HG03432 (cell line): Measurements from ENCODE around the gene RAB11FIP3.
A peak's percentile ranks its signal among the peaks of the same experiment; 100 is the strongest.

ENCODE experiments used
- ATAC-seq: cut with Tn5 transposase; IDR thresholded peaks from one replicate; pipeline ENCODE4 v1.9.1; 2021; ENCODE audit warnings: mild to moderate bottlenecking, moderate library complexity; ENCODE audit not compliant: unreplicated experiment

RAB11FIP3 gene

DNA sequence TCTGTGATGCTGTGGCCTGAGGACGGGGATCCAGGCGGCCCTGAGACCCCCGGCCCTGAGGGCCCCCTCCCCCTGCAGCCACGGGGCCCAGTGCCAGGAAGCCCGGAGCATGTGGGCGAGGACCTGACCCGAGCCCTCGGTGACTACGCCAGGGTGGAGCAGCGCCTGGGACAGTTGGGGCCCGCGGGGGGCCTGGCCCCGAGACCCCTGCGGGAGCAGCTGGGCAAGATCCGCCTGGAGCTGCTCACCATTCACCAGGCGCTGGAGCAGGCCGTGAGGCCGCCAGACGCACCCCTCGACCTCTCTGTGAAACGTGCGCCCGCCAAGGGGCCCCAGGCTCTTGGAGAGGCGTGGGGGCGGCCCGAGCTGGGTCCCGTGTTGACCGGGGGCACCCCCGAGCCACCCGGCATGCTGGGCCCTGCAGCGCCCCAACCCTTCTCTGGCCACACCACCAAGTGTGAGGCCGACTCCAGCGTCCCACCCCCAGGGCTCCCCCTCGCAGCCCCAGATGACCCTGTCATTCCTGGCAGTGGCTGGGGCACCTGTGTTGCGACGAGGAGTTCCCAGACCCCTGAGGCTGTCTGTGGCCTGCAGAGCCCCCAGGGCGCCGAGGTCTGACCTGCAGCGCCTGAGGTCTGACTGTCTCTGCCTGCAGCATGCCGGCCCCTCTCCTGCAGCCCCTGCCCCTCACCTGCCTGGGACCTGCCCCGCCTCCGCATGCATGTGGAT is 139.4 kb downstream of the RAB11FIP3 start:
- no peak for ATAC-seq

- no peak for ATAC-seq
Observed at GRCh38 chr16:565419-566330, 140.2 kb downstream of the RAB11FIP3 start.

GRCh38 chr16:566475-567372 is 141.3 kb downstream of the RAB11FIP3 start, which contains the start of gene NHLRC4:
TSS of gene NHLRC4 (plus strand) at chr16:567005. CDS start at chr16:568048, 1,043 bp downstream.
- ATAC-seq: peak; percentile 43

GRCh38 chr16:567373-568256 is 142.2 kb downstream of the RAB11FIP3 start:
- no peak for ATAC-seq

- no peak for ATAC-seq
Observed at GRCh38 chr16:568401-569258, 143.2 kb downstream of the RAB11FIP3 start.

DNA sequence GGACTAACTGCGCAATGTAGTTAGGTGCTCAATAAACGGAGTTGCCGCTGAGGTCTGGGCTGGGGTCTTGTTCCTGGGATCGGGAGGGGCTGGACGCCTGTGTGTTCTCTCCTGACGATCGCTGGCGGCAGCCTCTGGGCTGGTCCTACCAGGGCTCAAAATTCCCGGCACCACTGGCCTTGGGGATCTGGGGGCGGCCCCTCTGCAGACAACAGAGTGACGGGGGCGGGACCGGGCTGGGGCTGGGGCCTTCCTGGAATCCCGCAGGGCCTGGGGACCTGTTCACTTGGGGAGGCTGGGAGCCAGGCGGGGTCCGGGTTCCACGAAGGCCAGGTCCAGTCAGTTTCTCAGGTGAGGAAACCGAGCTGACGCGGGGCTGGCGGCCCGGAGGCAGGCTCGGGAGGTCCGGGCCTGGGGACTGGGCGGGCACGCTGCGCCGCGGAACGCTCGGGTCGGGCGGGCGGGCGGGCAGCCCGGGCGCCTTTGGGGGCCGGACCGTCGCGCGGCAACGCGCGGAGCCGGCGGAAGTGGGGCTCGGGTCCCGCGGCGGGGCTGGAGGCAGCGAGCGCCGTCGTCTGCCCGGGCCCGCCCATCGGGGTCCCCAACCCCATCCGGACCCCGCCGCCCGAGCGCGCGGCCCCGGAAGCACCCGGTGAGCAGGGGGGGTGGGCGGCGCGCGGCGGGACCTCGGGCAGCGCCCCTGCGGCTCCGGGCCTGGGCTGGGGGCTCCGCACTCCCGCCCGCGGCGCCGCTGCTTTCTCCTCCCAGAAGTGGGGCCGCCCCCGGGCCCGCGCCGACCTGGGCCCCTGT is 144.2 kb downstream of the RAB11FIP3 start, which contains the start of gene PIGQ:
Gene PIGQ, plus strand, starts transcription at position 524 of the 810 bp plus-strand sequence. CDS start 4,107 bp downstream, outside the sequence.
- ATAC-seq: peak; percentile 61
